ENCODE data around the gene CGB3. TPM values are rescaled to one million over a fixed set of nuclear protein-coding genes. Genes with fewer than 3 reads are reported as not detected.
"Not testable (repeated sequence)": the region's sequence is repeated elsewhere in the genome, so short reads cannot be mapped to it uniquely, and the experiment has no call there.

CGB3 gene
- total RNA-seq, 4 donors from 2014 or later: not detected

DNA sequence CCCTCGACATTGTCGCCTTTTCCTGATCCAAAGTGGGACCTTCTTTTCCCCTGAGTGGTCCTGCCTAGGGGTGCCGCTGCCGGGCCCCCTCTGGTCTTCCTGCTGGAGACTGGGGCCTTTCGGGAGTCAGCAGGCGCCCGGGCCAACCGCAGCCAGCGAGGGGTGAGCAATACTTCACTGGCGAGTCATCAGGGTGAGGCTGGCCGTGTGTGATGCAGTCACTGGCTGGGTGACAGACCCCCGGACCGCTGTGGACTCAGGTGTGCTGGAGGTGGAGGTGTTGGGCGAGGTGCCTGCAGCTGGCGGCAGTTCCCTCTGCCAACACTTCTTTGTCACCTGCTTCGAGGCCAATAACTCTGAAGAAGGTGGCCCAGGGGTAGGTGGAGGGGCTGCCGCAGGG is 18.0 kb upstream of the CGB3 start:
- intact Hi-C loops (cut with DNase I; ENCODE audit: low total_unique reads): no loop called here
- WGBS, 2 donors: 65 to 72% methylated on average over 17 of the region's 17 CpGs
- H3K4me3 ChIP-seq (ENCODE audit: low read depth, poor library complexity, severe bottlenecking): no peak overlapping the region
- TF ChIP-seq CTCF (IDR thresholded peaks at IDR 0.05): no peak
- no peak for DNase-seq (ENCODE audit: low spot score in 2 of 2)

GRCh38 chr19:49039736-49040135 is 15.6 kb upstream of the CGB3 start:
- H3K4me3 ChIP-seq (ENCODE audit: low read depth, poor library complexity, severe bottlenecking); intact Hi-C loops (cut with DNase I; ENCODE audit: low total_unique reads); DNase-seq (ENCODE audit: low spot score in 2 of 2): not testable (repeated sequence)
- WGBS, 2 donors: 65 to 69% methylated on average over 9 of the region's 9 CpGs

GRCh38 chr19:49038557-49039276 is 14.6 kb upstream of the CGB3 start:
- intact Hi-C loops (cut with DNase I; ENCODE audit: low total_unique reads); H3K4me3 ChIP-seq (ENCODE audit: low read depth, poor library complexity, severe bottlenecking); DNase-seq (ENCODE audit: low spot score in 2 of 2): not testable (repeated sequence)
- 82 to 83% methylated on average over 25 to 26 of the region's 26 CpGs for WGBS, 2 donors

GRCh38 chr19:49038111-49038510 is 14.0 kb upstream of the CGB3 start:
- H3K4me3 ChIP-seq (ENCODE audit: low read depth, poor library complexity, severe bottlenecking); DNase-seq (ENCODE audit: low spot score in 2 of 2); intact Hi-C loops (cut with DNase I; ENCODE audit: low total_unique reads): not testable (repeated sequence)
- 90 to 91% methylated on average over 8 of the region's 8 CpGs for WGBS, 2 donors

- DNase-seq (ENCODE audit: low spot score in 2 of 2); intact Hi-C loops (cut with DNase I; ENCODE audit: low total_unique reads); H3K4me3 ChIP-seq (ENCODE audit: low read depth, poor library complexity, severe bottlenecking): not testable (repeated sequence)
- WGBS, 2 donors: 38 to 56% methylated on average over 18 of the region's 18 CpGs
Measured at GRCh38 chr19:49036815-49037214, 12.7 kb upstream of the CGB3 start, which contains the start of gene CGB1. Gene CGB1 (minus strand): TSS chr19:49036895. CDS start chr19:49036711, 184 bp downstream.

- intact Hi-C loops (cut with DNase I; ENCODE audit: low total_unique reads); DNase-seq (ENCODE audit: low spot score in 2 of 2): not testable (repeated sequence)
- 25 to 32% methylated on average over 28 of the region's 28 CpGs for WGBS, 2 donors
Measured at GRCh38 chr19:49031642-49032301, 7.6 kb upstream of the CGB3 start, which contains the start of gene CGB2. Gene CGB2 (plus strand): TSS chr19:49031890. CDS start chr19:49032096, 206 bp downstream.

DNA sequence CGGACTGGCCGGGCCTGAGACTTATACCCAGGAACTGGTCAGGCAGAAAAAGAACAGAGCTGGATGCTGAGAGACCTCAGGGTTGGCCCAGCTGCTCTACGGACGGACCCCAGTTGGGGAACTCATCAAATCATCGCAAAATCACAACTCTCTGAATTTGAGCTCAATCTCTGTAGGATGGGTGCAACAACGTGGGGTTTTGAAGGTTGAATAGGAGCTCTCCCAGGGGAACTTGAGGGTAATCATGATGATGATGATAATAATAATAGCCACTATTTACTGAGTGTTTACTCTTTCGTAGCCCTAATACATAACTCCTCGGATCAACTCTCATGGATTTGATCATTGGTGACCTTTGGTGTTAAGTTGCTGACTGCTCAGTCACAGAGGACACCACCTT is 6.2 kb upstream of the CGB3 start:
- intact Hi-C loops (cut with DNase I; ENCODE audit: low total_unique reads); H3K4me3 ChIP-seq (ENCODE audit: low read depth, poor library complexity, severe bottlenecking); DNase-seq (ENCODE audit: low spot score in 2 of 2): not testable (repeated sequence)
- 88 to 91% methylated on average over 6 of the region's 8 CpGs for WGBS, 2 donors

More at GRCh38 chr19:49031642-49032301, 7.6 kb upstream of the CGB3 start, which contains the start of gene CGB2:
- H3K4me3 ChIP-seq (ENCODE audit: low read depth, poor library complexity, severe bottlenecking): not testable (repeated sequence)

DNA sequence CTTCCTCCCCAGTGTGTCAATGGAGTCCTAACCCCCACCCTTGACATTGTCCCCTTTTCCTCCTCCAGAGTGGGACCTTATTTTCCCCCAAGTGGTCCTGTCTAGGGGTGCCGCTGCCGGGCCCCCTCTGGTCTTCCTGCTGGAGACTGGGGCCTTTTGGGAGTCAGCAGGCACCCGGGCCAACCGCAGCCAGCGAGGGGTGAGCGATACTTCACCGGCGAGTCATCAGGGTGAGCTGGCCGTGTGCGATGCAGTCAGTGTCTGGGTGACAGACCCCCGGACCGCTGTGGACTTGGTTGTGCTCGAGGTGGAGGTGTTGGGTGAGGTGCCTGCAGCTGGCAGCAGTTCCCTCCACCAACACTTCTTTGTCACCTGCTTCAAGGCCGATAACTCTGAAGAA is 5.6 kb upstream of the CGB3 start:
- intact Hi-C loops (cut with DNase I; ENCODE audit: low total_unique reads); DNase-seq (ENCODE audit: low spot score in 2 of 2); H3K4me3 ChIP-seq (ENCODE audit: low read depth, poor library complexity, severe bottlenecking): not testable (repeated sequence)
- 85 to 87% methylated on average over 13 to 14 of the region's 14 CpGs for WGBS, 2 donors

DNA sequence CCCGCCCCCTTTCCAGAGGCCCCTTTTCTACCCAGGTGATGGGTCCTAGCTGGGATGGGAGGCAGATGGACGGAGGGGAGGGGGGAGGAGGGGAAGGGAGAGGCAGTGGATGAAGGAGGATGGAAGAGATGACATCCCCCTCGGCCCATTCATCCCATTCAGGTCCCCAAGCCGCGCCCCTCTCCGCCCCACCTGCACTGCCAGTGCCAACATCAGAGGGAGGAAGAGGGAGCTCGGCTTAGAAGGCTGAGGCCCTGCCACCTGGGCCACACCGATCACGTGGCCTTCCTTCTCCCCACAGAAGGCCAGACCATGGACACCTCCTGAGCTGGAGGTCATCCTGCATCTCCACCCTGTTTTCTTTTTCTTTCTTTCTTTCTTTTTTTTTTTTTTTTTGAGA is 4.6 kb upstream of the CGB3 start:
- DNase-seq (ENCODE audit: low spot score in 2 of 2); intact Hi-C loops (cut with DNase I; ENCODE audit: low total_unique reads); H3K4me3 ChIP-seq (ENCODE audit: low read depth, poor library complexity, severe bottlenecking): not testable (repeated sequence)
- 79 to 83% methylated on average over 9 of the region's 9 CpGs for WGBS, 2 donors

- WGBS, 2 donors: 84 to 87% methylated on average over 13 to 23 of the region's 23 CpGs
- H3K4me3 ChIP-seq (ENCODE audit: low read depth, poor library complexity, severe bottlenecking); DNase-seq (ENCODE audit: low spot score in 2 of 2); intact Hi-C loops (cut with DNase I; ENCODE audit: low total_unique reads): not testable (repeated sequence)
Measured at GRCh38 chr19:49025599-49025998, 1.5 kb upstream of the CGB3 start.

DNA sequence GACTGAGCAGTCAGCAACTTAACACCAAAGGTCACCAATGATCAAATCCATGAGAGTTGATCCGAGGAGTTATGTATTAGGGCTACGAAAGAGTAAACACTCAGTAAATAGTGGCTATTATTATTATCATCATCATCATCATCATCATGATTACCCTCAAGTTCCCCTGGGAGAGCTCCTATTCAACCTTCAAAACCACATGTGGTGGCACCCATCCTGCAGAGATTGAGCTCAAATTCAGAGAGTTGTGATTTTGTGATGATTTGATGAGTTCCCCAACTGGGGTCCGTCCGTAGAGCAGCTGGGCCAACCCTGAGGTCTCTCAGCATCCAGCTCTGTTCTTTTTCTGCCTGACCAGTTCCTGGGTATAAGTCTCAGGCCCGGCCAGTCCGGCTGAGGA is 955 bp upstream of the CGB3 start:
- H3K4me3 ChIP-seq (ENCODE audit: low read depth, poor library complexity, severe bottlenecking); intact Hi-C loops (cut with DNase I; ENCODE audit: low total_unique reads); DNase-seq (ENCODE audit: low spot score in 2 of 2): not testable (repeated sequence)
- WGBS, 2 donors: 85 to 87% methylated on average over 4 of the region's 6 CpGs

Measured in lower leg skin (tissue), 4 donors.